ENCODE data around the gene MVD.

Gene MVD

DNA sequence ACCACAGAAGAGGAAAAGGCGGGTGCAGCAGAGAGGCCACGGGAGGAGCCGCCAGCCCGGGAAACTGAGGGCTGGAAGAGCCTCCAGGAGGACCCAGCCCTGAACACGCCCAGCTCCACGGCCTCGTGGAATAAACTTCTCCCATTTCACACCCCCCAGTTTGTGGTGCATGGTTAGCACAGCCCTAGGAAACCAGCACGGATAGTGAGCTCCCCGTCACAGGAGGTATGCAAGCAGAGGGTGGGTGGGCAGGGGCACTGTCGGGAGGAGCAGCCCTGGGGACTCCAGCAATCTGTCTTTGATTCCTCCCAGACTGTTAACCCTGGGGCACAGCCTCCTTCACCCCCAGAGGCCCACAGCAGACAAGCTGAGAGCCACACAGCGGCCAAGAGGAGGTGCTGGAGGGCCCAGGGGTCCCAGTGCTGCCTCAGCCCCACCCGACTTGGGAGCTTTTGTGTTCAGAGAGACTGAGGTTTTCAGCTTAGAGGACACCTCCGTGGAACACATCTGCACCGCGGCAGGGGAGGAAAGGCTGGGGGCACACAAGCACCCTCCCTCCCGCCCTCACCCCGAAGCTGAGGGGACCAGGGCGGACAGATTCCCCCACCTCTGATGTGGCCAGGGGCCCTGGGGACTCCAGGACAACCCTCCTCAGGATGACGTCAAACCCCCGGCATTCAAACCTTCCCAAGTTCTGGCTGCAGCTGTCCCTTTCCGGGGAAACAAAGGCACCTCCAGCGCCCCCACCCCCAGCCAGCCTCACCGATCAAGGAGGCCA lies 26.2 kb downstream of the MVD start:
- H3K4me2 ChIP-seq (ENCODE audit: low read length) = no peak overlapping the region
- H2AFZ ChIP-seq = no peak overlapping the region
- TF ChIP-seq, protein P1, sequence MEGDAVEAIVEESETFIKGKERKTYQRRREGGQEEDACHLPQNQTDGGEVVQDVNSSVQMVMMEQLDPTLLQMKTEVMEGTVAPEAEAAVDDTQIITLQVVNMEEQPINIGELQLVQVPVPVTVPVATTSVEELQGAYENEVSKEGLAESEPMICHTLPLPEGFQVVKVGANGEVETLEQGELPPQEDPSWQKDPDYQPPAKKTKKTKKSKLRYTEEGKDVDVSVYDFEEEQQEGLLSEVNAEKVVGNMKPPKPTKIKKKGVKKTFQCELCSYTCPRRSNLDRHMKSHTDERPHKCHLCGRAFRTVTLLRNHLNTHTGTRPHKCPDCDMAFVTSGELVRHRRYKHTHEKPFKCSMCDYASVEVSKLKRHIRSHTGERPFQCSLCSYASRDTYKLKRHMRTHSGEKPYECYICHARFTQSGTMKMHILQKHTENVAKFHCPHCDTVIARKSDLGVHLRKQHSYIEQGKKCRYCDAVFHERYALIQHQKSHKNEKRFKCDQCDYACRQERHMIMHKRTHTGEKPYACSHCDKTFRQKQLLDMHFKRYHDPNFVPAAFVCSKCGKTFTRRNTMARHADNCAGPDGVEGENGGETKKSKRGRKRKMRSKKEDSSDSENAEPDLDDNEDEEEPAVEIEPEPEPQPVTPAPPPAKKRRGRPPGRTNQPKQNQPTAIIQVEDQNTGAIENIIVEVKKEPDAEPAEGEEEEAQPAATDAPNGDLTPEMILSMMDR (IDR thresholded peaks at IDR 0.05) = no peak
- no peak overlapping the region for H3K4me3 ChIP-seq (ENCODE audit: low read depth, low read length)
- no peaks in the 10 kb centered on the region for H3K9me3 ChIP-seq (ENCODE audit: control insufficient read depth, low read length)
- H3K9ac ChIP-seq = no peak overlapping the region
- H3K4me1 ChIP-seq = no peaks in the 10 kb centered on the region
- no peaks in the 10 kb centered on the region for H3K27me3 ChIP-seq (ENCODE audit: control insufficient read depth, insufficient read depth, low read length)
- H3K79me2 ChIP-seq = no peaks in the 10 kb centered on the region
- no peak overlapping the region for H3K27ac ChIP-seq
- no peaks in the 10 kb centered on the region for H3K36me3 ChIP-seq (ENCODE audit: control insufficient read depth, insufficient read depth, low read length)

DNA sequence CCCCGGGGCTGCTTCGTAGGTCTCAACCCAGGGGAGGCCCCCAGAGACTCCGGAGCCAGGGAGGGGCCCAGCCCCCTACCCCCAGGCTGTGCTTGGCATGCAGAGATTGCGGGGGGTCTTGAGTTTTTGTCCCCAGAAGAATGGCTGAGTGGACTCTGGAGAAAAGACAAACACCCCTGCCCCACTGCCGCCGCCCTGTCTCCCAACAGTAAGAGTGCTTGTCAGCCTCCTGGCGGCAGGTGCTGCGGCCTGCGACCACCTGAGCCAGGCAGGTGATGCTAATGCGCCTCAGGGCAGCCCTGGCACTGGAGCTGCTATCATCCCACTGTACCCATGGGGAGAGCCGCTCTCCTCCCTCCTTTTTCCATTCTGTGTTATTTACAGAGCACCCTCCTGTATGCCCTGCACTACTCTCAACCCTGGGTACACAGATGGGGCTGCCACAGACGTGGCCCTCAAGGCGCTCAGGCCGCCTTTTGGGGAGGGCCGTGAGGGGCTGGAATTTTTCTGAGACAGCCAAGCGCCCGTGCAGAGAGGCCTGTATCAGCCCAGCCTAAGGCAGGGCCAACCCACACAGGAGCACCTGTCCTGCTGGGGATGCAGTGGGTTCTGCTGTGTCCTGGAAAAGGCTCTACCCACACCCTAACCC lies 27.1 kb downstream of the MVD start:
- Histone ChIP-seq H3K79me2 (no peaks in the 10 kb centered on the region), H3K9ac (no peak overlapping the region), H3K27me3 (ENCODE audit: control insufficient read depth, insufficient read depth, low read length) (no peaks in the 10 kb centered on the region), H3K4me1 (no peaks in the 10 kb centered on the region), H3K27ac (no peak overlapping the region), H3K4me3 (ENCODE audit: low read depth, low read length) (no peak overlapping the region), H3K36me3 (ENCODE audit: control insufficient read depth, insufficient read depth, low read length) (no peaks in the 10 kb centered on the region), H2AFZ (no peak overlapping the region), H3K4me2 (ENCODE audit: low read length) (no peak overlapping the region), H3K9me3 (ENCODE audit: control insufficient read depth, low read length) (no peaks in the 10 kb centered on the region)
- TF ChIP-seq, protein P1 (IDR thresholded peaks at IDR 0.05) = no peak

DNA sequence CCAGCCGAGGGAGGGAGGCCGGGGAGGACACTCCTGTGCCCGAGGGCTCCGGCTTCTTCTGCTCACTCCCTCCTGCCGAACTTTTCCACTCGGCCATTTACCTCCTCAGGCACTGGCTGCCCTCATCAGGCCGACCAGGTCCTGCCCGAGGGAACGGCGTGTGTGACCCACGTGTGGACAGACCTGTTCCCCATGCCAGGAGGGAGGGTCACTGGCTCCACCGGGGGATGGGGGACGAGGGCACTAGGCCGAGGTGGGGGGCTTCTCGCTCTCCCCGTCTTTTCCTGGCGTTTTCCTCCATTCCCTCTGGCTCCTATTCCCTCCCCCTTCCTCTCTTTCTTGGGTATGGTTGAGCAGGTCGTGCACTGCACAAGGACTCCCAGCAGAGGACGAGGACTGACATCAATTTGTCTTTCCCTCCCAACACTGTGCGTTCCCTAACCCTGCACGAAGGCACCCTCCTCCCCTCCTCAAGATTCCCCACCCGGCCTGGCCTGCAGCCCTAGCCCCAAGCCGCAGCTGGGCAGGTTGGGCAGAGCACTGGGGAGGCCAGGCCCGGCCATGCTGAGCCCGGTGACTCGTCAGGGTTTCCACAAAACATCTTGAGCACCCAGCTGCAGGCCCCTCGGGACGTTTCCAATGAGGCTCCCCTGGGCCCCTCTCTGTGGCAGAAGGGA lies 27.8 kb downstream of the MVD start:
- H3K4me3 ChIP-seq (ENCODE audit: low read depth, low read length) = no peak overlapping the region
- no peak overlapping the region for H3K27ac ChIP-seq
- no peaks in the 10 kb centered on the region for H3K79me2 ChIP-seq
- TF ChIP-seq, protein P1 (IDR thresholded peaks at IDR 0.05) = no peak
- H3K9me3 ChIP-seq (ENCODE audit: control insufficient read depth, low read length) = no peaks in the 10 kb centered on the region
- no peaks in the 10 kb centered on the region for H3K27me3 ChIP-seq (ENCODE audit: control insufficient read depth, insufficient read depth, low read length)
- H3K36me3 ChIP-seq (ENCODE audit: control insufficient read depth, insufficient read depth, low read length) = no peaks in the 10 kb centered on the region
- no peak overlapping the region for H3K9ac ChIP-seq
- no peaks in the 10 kb centered on the region for H3K4me1 ChIP-seq
- no peak overlapping the region for H2AFZ ChIP-seq
- no peak overlapping the region for H3K4me2 ChIP-seq (ENCODE audit: low read length)

DNA sequence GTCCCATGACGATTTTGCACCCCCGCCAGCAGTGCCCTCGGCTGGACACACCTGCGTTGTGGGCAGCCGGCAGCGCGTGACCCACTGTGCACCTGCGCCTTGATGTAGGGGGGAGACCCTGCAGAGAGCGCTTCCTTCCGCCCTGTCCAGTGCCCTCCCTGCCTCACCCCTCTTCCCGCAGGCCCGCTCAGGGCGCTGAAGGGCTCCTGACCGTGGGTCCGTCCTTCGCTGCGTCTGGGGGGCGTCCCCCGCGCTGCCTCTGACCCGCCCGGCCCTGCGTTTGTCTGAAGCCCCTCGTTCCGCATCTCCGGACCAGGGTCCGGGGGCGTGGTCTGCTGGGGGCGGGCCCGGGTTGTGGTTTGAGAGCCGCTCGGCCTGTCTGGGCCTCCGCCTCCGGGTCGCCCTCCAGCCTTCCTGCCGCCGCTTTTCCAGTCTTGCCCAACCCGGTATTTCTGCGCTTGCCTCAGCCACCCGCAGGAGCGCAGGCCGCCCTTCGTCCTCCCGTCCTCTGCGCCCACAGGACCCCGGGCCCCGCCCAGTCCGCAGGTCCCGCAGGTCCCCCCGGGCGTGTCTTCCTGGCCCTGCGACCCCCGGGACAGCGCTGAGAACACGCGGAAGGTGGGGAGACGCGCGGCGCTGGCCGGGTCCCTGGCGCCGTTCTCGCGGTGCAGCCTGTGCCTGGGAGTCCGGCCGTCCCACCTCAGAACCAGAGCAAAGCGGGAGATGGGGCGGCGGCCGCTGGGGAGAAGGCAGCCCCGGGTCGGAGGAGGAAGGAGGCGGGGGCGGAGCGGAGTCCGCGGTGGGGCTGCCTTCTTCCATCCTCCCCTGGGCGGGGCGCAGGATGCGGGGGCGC lies 28.5 kb downstream of the MVD start:
- Histone ChIP-seq H3K4me1 (no peaks in the 10 kb centered on the region), H3K9me3 (ENCODE audit: control insufficient read depth, low read length) (no peaks in the 10 kb centered on the region), H3K27ac (no peak overlapping the region), H3K36me3 (ENCODE audit: control insufficient read depth, insufficient read depth, low read length) (no peaks in the 10 kb centered on the region), H3K4me2 (ENCODE audit: low read length) (no peak overlapping the region), H3K9ac (no peak overlapping the region), H3K4me3 (ENCODE audit: low read depth, low read length) (no peak overlapping the region), H3K79me2 (no peaks in the 10 kb centered on the region), H2AFZ (no peak overlapping the region), H3K27me3 (ENCODE audit: control insufficient read depth, insufficient read depth, low read length) (no peaks in the 10 kb centered on the region)
- TF ChIP-seq, protein P1 (IDR thresholded peaks at IDR 0.05) = no peak
